ENCODE data around the gene SND1. TPM values are rescaled to one million over a fixed set of nuclear protein-coding genes. Genes with fewer than 3 reads are reported as not detected.

SND1 gene
- total and polyA plus RNA-seq, 2 of the 4 experiments (the other 2 are of a cell fraction) = 154 to 294 TPM

GRCh38 chr7:127935847-127936376 lies 283.9 kb downstream of the SND1 start:
- H3K18ac ChIP-seq (ENCODE audit: low read depth, low read length) = no peak overlapping the region
- peaks cover 38 to 70% of the 10 kb centered on the region in 2 experiments for H3K79me1 ChIP-seq (ENCODE audit: low read depth in 1 of 2, low read length in 2 of 2)
- no peak overlapping the region for H2BK120ac ChIP-seq (ENCODE audit: low read depth, low read length)
- dilution Hi-C loops (cut with HindIII; ENCODE audit: low sequenced_read_pairs, unreplicated experiment) = no loop called here
- H3K36me3 ChIP-seq (ENCODE audit: control insufficient read depth, insufficient read depth, low read length) = peaks cover 8% of the 10 kb centered on the region
- no peak overlapping the region for H2BK5ac ChIP-seq (ENCODE audit: low read depth, low read length, poor library complexity, severe bottlenecking)
- no peak overlapping the region for H3K23ac ChIP-seq (ENCODE audit: low read depth, low read length)
- ATAC-seq (ENCODE audit: low read depth) = no peak
- H3K27me3 ChIP-seq (ENCODE audit: control insufficient read depth, insufficient read depth, low read length) = no peaks in the 10 kb centered on the region
- intact Hi-C loops (cut with micrococcal nuclease) = no loop called here
- H3K27ac ChIP-seq (ENCODE audit: insufficient read depth, low read length) = no peak overlapping the region
- ChIA-PET POLR2A (ENCODE audit: unreplicated experiment) (no interaction called here), CTCF (no interaction called here)
- no peak overlapping the region for H2BK20ac ChIP-seq (ENCODE audit: low read depth, low read length)
- H4K91ac ChIP-seq (ENCODE audit: insufficient read depth, low read depth, low read length) = no peak overlapping the region
- no peak for DNase-seq
- H3K56ac ChIP-seq (ENCODE audit: extremely low read depth, insufficient read depth, low read length) = no peak overlapping the region
- in situ Hi-C loops (cut with MboI; ENCODE audit: low sequenced_read_pairs) = no loop called here
- peaks cover 7% of the 10 kb centered on the region; the same call in 1 of the 2 replicates for H3K4me1 ChIP-seq (ENCODE audit: control insufficient read depth, insufficient read depth, low read length)
- H4K8ac ChIP-seq (ENCODE audit: low read depth in 2 of 2, low read length in 2 of 2) = no peak overlapping the region
- H4K5ac ChIP-seq (ENCODE audit: low read depth, low read length) = no peak overlapping the region
- peaks cover 22% of the 10 kb centered on the region for H4K20me1 ChIP-seq (ENCODE audit: insufficient read depth, low read length)
- H3K4ac ChIP-seq (ENCODE audit: low read depth, low read length) = no peak overlapping the region
- no peak overlapping the region for H2AK5ac ChIP-seq (ENCODE audit: low read depth, low read length)
- H2BK15ac ChIP-seq (ENCODE audit: low read depth, low read length) = no peak overlapping the region
- H3K9me3 ChIP-seq (ENCODE audit: control insufficient read depth, insufficient read depth, low read length) = peaks cover 1% of the 10 kb centered on the region; the same call in 1 of the 2 replicates
- no peak overlapping the region for H2AK9ac ChIP-seq (replicated peaks; ENCODE audit: low read depth, low read length, poor library complexity)
- H3K4me2 ChIP-seq (ENCODE audit: low read depth, low read length) = no peak overlapping the region
- H3K9me1 ChIP-seq (ENCODE audit: insufficient read depth, low read length) = peaks cover 27% of the 10 kb centered on the region
- H3K14ac ChIP-seq (replicated peaks; ENCODE audit: low read depth, low read length) = no peak overlapping the region
- no peak overlapping the region for H3K4me3 ChIP-seq (ENCODE audit: insufficient read depth, low read depth, low read length)
- no TSS peak for BruUV-seq (replicated peaks)
- 94% methylated on average over 3 of the region's 6 CpGs; no CpG with 5 or more reads in 1 of the 2 experiments for whole genome bisulfite sequencing, 2 experiments (ENCODE audit: extremely low coverage in 2 of 2, insufficient read length in 1 of 2)
- TF ChIP-seq SMC3 (IDR thresholded peaks at IDR 0.05; ENCODE audit: low read depth, low read length) (no peak), CHD1 (IDR thresholded peaks at IDR 0.05; ENCODE audit: low read depth, low read length) (no peak)
- H2AFZ ChIP-seq (replicated peaks; ENCODE audit: low read length, poor library complexity) = no peak overlapping the region
- H3K9ac ChIP-seq (ENCODE audit: low read depth, low read length) = no peak overlapping the region
